DND-41 (cell line): Measurements from ENCODE around the gene ZBTB1.

Source experiments
- CTCF ChIP-seq: IDR thresholded peaks from 2 replicates; pipeline ENCODE4 v1.5.1; 2012; ENCODE audit warnings: borderline replicate concordance, low read length, moderate library complexity, mild to moderate bottlenecking; ENCODE audit not compliant: poor library complexity, severe bottlenecking; ENCODE audit errors: extremely low read depth
- EZH2 ChIP-seq: IDR thresholded peaks from 3 replicates; pipeline ENCODE4 v1.6.1; 2012; ENCODE audit warnings: borderline replicate concordance, low read depth, mild to moderate bottlenecking, moderate library complexity, low read length, inconsistent platforms; ENCODE audit not compliant: severe bottlenecking

- TF ChIP-seq CTCF = no peak
- TF ChIP-seq EZH2 = no peak
These were observed 2.1 kb upstream of the ZBTB1 start for GRCh38 chr14:64502456-64502855.
